HepG2 (cell line): Measurements from ENCODE around the gene SWSAP1. TPM values are rescaled to one million over a fixed set of nuclear protein-coding genes. Genes with fewer than 3 reads are reported as not detected.
A peak's percentile ranks its signal among the peaks of the same experiment; 100 is the strongest.

Experiments
- FOXJ3 ChIP-seq: sonication (generic); formaldehyde crosslinking; IDR thresholded peaks from 2 replicates; pipeline ENCODE4 v1.4.0; 2020; ENCODE audit warnings: missing genetic modification reagents, mild to moderate bottlenecking, borderline replicate concordance
- FOXK2 ChIP-seq: fragments of 450-650 bp; IDR thresholded peaks from 2 replicates; pipeline ENCODE4 v1.6.1; 2016
- HNF4G ChIP-seq, 2 experiments: sonication (generic) in 1 of 2; formaldehyde crosslinking in 1 of 2; IDR thresholded peaks; 2 replicates each; pipeline versions ENCODE4 v1.4.0 to v1.6.1; 2011 to 2020; ENCODE audit warnings: borderline replicate concordance in 2 of 2, low read depth in 2 of 2, mild to moderate bottlenecking in 2 of 2, low read length in 1 of 2, missing genetic modification reagents in 1 of 2, moderate library complexity in 1 of 2
- MAF1 ChIP-seq: sonication (generic); formaldehyde crosslinking; IDR thresholded peaks from 2 replicates; pipeline ENCODE4 v1.5.0; 2020; ENCODE audit warnings: missing genetic modification reagents, borderline replicate concordance
- MTF2 ChIP-seq: sonication (generic); formaldehyde crosslinking; IDR thresholded peaks from 2 replicates; pipeline ENCODE4 v1.5.0; 2020; ENCODE audit warnings: missing genetic modification reagents, borderline replicate concordance
- REPIN1 ChIP-seq: sonication (generic); formaldehyde crosslinking; IDR thresholded peaks from 2 replicates; pipeline ENCODE4 v1.8.0; 2022; ENCODE audit warnings: missing genetic modification reagents, low read depth, mild to moderate bottlenecking, borderline replicate concordance
- SATB2 ChIP-seq: sonication (generic); formaldehyde crosslinking; IDR thresholded peaks from 2 replicates; pipeline ENCODE4 v1.5.0; 2020; ENCODE audit warnings: missing genetic modification reagents
- TERF1 ChIP-seq: sonication (generic); formaldehyde crosslinking; IDR thresholded peaks from 2 replicates; pipeline ENCODE4 v1.8.0; 2022; ENCODE audit warnings: mild to moderate bottlenecking, missing genetic modification reagents, moderate library complexity
- U2AF2 ChIP-seq: fragments of 200-400 bp; formaldehyde crosslinking; IDR thresholded peaks from 2 replicates; pipeline ENCODE4 v1.6.1; 2017; ENCODE audit warnings: low read depth, mild to moderate bottlenecking, low read length
- ZFYVE20 ChIP-seq: sonication (generic); formaldehyde crosslinking; IDR thresholded peaks from 2 replicates; pipeline ENCODE4 v1.8.0; 2023; ENCODE audit warnings: low read depth, mild to moderate bottlenecking, moderate library complexity, missing genetic modification reagents, borderline replicate concordance
- ZNF260 ChIP-seq: sonication (generic); formaldehyde crosslinking; IDR thresholded peaks from 2 replicates; pipeline ENCODE4 v1.4.0; 2020; ENCODE audit warnings: missing genetic modification reagents, low read depth, mild to moderate bottlenecking, borderline replicate concordance
- ZNF407 ChIP-seq: sonication (generic); formaldehyde crosslinking; IDR thresholded peaks from one replicate; pipeline ENCODE4 v1.5.1; 2020; ENCODE audit warnings: mild to moderate bottlenecking, missing genetic modification reagents; ENCODE audit errors: not compliant biosample characterization
- ZNF414 ChIP-seq: sonication (generic); formaldehyde crosslinking; IDR thresholded peaks from 2 replicates; pipeline ENCODE4 v1.5.0; 2020; ENCODE audit warnings: missing genetic modification reagents
- polyA plus RNA-seq, 8 experiments: library from polyadenylated mRNA; depleted of rRNA in 3 of 8; stranded (reverse) in 7 of 8; unstranded in 1 of 8; fragments of >200 nt; fragmentation: Illumina TruSeq in 4 of 8; extraction: Trizol in 4 of 8; gene quantifications; 2 replicates each; pipeline versions ENCODE4 v1.2.1 to v1.2.3, GENCODE V29; 2011 to 2016; ENCODE audit warnings: low read depth in 4 of 8, missing spikeins in 1 of 8, mixed read lengths in 1 of 8; ENCODE audit not compliant: insufficient read depth in 1 of 8
- total RNA-seq, 5 experiments: library from RNA; depleted of rRNA; stranded (reverse); fragments of >200 nt; fragmentation: Illumina TruSeq; extraction: Trizol; gene quantifications; 2 replicates each; pipeline ENCODE4 v1.2.3, GENCODE V29; 2016; ENCODE audit warnings: low read depth in 1 of 5

The SWSAP1 gene
- total and polyA plus RNA-seq, 2 of the 13 experiments (the other 11 are each of a cell fraction or from before 2014, with no cell fraction given), result 2.7 to 3.3 TPM

GRCh38 chr19:11374433-11375142 is at the start of gene SWSAP1 (continued):
- TF ChIP-seq ZNF407 (peak; percentile 78), SATB2 (no peak), REPIN1 (no peak), U2AF2 (no peak), MTF2 (CRISPR knock-in tag) (no peak), FOXK2 (no peak), ZNF414 (CRISPR knock-in tag) (no peak), ZFYVE20 (0 out of 2 replicates have a peak, but pooled peaks have one; percentile 37), HNF4G (IDR thresholded peaks at IDR 0.05; ENCODE audit: borderline replicate concordance, low read depth, low read length) (no peak), HNF4G (CRISPR knock-in tag; IDR thresholded peaks at IDR 0.05; ENCODE audit: borderline replicate concordance, low read depth) (no peak), MAF1 (CRISPR knock-in tag) (no peak), TERF1 (no peak), FOXJ3 (CRISPR knock-in tag) (no peak), ZNF260 (no peak)
